HG02678 (cell line): Measurements from ENCODE around the gene OR10AD1.

ENCODE experiments used
- ATAC-seq: cut with Tn5 transposase; IDR thresholded peaks from one replicate; pipeline ENCODE4 v1.9.1; 2021; ENCODE audit warnings: mild to moderate bottlenecking, moderate library complexity; ENCODE audit not compliant: unreplicated experiment

Gene OR10AD1

DNA sequence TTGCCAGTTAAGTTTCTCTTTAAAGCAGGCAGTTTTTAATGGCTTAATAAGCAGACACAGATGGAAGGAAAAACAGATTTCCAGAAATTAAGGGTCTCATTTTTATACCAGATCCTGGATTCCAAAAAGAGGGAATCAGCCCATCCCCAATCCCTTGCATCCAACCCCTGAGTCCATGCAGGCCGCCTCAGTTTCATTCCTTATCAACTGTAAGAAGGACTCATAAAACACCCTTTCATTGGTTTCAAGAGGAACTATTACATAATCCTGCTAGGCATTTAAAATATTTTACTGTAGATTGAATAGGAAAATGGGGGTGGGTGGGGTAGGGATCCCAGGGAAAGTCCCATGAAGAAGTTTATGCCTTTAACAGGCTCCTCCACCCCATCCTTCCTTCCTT is 10.2 kb downstream of the OR10AD1 start:
- ATAC-seq: no peak

- no peak for ATAC-seq
These were observed 12.0 kb downstream of the OR10AD1 start for GRCh38 chr12:48191096-48191495.

DNA sequence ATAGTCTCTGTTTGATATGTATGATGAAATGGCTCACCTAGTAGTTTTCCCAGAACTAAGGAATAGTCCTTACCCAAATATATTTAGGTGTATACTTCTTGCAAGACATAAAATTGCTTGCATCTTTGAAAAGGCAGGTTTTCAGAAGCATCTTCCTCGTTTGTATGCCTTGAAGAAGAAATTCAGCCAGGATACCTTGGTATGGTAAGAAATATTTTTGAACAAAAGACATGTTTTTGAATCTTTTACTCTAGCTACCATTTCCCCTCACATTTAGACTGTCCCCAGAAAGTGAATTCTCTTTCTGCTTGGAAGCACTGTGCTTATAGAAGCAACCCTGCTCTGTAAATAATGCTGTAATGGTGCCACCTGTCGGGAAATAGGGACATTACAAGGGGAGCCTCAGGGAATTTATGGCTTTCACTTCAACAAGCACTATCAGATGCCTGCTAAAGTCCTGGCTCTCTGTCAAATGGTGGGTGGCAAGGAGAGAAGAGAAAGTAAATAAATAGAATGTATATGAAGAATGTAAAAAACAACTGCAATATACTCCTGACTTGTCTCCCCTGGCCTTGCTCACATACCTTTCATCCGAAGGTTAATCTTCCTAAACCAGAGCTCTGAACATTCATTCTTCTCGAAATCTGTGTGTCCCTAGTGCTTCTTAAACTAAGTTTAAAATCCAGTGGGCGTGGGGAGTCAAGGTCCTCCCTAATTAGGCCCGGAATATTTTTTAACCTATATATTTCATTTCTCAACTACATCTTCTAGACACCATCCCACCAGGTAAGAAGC is 13.6 kb downstream of the OR10AD1 start:
- ATAC-seq: peak; percentile 58

DNA sequence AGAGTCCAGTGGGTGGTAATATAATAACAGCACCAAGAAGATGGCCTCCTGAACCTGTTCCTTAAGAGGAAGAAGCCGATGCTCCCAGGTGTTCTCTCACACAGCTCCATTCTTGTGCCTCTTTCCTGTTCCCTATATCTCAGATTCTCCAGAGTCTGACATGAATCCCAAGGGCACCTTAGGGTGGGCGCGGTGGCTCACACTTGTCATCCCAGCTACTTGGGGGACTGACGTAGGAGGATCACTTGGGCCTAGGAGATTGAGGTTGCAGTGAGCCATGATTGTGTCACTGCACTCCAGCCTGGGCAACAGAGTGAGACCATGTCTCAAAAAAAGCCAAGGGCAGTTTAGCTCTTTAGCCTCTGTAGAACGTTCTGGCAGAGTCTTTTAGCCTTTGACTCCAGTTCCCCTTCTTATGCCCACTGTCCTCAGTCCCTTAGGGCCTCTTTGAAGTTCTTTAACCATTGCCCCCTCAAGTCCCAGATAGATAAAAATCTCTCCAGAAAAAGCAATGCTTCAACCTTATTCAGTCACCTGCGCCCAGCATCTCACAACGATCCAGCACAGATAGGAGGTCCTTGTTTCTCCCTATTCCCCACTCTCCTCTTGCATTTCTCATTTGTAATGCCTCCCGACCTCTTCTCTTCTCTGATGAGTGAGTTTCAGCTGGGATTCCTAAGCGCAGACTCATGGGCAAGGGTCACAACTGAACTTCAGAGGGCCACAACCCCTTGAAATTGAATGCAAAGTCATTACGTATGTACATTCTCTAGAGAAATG is 15.0 kb downstream of the OR10AD1 start:
- no peak for ATAC-seq

DNA sequence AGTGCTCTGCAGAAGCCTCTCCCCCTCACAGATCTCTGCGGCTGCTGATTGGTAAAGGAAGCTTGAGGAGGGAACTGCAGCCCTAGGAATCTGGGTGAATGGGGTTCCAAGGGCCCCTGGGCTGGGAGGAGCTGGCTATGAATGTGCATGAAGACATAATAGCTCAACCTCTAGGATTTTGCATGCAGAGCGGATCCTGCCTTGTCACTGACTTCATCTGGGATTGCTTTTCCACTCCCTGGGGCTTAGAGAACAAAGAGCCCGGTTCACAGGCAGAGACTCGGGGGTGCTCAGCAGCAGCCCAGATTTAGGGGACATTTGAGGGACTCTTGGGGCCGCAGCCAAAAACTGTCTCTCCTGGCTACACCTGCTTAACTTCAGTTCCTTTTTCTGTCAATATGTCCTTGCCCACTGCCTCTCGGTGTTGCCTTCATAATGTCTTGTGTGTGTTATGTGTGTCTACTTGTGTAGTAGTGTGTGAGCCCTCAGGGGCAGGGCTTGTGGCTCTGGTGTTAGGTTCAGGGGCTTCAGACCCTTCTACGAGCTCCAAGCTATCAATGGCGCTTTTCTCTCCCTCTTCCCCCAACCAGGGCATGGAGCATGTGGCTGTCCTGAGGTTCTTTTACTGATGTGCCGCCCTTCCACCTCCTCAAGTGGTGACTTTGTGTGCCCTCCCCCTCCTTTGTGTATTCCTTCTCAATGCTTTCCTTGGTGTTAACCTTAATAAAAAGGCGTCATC is 17.7 kb downstream of the OR10AD1 start:
- no peak for ATAC-seq

- ATAC-seq: no peak
These were observed 18.6 kb downstream of the OR10AD1 start for GRCh38 chr12:48184549-48184922.

GRCh38 chr12:48183876-48184548 is 19.1 kb downstream of the OR10AD1 start:
- ATAC-seq: no peak

DNA sequence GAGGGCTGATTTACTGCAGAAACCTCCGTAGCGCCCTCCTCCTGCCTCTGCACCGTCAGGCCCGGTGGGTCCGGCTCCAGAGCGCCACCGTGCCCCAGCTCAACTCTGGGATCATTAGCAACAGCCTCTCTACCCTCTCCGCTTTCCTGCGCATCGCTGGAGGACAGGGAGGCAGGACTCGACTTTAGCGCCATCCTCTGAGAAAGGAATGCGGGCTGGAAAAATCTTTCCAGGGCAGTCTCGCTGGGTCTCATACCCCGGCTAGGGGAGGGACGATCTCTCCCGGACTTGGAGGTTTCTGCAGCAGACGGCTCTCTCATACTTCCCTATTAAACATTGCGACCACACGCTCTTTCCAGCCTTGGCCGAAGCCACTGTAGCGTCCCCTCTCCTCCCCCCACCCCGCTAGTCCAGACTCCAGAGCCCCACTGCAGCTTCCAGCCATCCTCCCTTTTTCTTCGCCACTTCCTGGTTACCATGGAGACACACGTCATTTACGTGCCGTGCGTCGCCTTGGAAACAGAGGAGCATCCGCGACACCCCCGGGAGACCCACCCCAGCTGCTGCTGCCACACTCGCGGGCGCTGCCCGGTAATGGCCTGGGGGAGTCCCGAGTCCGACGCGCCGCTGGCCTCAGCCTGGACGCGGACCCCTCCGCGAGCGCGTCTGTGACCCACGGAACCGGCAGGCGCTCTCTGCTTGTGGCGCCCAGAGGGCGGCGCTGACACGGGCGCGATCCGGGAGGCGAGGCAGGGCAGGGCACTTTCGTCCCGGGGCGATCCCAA is 19.8 kb downstream of the OR10AD1 start, which contains the start of gene CCDC184:
TSS of gene CCDC184 (plus strand) at position 554 of the 785 bp plus-strand sequence. CDS start 479 bp downstream, outside the sequence.
- ATAC-seq: peak; percentile 76

GRCh38 chr12:48182631-48183030 is 20.5 kb downstream of the OR10AD1 start:
- ATAC-seq: peak; percentile 1

- no peak for ATAC-seq
These were observed 22.1 kb downstream of the OR10AD1 start for GRCh38 chr12:48180857-48181495.

GRCh38 chr12:48180424-48180823 is 22.7 kb downstream of the OR10AD1 start:
- ATAC-seq: no peak

- ATAC-seq: no peak
These were observed 23.6 kb downstream of the OR10AD1 start for GRCh38 chr12:48179466-48179865.

DNA sequence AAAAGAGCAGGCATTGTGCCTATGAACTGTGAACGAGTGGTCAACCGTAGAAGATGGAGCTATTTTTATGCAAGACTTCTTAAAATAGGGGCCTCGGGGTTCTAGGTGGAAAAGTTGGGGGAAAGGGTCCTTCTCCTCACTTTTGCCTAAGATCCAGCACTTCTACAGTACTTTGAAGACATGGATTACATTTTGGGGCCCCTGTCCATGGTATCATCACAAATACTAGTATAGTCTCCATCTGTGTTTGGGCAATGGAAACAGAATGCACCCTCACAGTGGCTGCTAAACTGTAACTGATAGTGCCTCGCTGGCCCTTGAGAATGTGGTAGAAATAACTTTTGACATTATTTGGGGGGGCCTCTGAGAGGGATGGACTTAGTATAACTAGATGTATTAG is 25.1 kb downstream of the OR10AD1 start:
- ATAC-seq: no peak

- no peak for ATAC-seq
These were observed 26.7 kb downstream of the OR10AD1 start for GRCh38 chr12:48176417-48176751.

DNA sequence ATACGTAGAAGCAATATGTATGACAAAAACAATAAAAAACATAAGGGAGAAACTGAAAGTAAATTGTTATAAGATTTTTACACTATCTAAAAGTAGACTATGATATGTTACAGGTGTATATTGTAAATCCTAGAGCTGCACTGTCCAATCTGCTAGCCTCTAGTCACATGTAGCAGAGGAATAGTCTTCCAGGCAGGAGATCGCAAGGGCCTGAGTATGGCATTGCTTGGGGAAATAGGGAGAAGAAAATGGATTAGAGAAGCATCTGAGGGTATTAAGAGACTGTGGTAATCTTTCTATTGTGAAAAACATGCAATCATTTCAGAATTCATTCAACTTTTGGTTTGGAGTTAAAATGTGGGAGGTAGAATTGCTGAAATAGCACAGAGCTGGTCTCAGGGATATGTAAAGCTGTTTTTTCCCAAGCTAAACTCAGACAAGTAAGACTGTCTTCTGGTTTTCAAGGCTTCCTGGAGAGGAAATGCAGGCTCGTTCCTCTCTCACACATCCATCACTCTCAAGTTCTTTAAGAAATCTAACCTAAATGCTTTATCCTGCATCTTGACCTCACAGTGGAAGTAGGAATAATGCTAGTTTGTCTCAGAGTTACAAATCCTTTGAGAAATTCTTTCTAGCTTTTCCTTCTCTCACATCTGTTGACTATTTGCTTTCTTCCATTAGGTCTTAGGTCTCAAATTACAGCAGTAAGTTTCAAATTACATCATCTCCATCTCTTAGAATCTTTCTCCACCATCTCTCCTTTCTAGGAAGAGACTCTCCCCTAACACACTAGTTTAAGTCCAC is 27.3 kb downstream of the OR10AD1 start:
- ATAC-seq: no peak

GRCh38 chr12:48169011-48169410 is 34.1 kb downstream of the OR10AD1 start:
- ATAC-seq: no peak

GRCh38 chr12:48165089-48165981 is 37.8 kb downstream of the OR10AD1 start:
- ATAC-seq: no peak

DNA sequence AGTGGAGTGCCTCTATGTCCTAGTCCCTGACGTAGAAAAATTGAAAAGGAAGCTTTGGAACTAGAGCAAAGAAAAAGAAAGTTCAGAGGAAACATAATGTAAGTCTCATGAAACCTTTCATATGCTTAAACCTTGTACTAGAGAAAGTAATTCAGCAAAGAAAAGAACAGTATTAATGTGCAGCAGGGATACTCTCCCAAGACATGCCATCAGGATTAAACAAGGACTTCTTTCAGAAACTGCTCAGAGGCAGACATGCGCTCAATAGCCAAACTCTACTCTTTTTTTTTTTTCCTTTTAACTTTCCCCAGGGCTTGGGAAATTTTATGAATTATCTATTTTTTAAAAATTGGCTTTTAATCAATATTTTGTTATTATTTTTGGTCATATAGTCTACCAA is 38.6 kb downstream of the OR10AD1 start:
- ATAC-seq: no peak
